HG03175 (cell line): ENCODE results near the gene CRYBG1.

Experiments
- ATAC-seq: cut with Tn5 transposase; IDR thresholded peaks from one replicate; pipeline ENCODE4 v1.9.1; 2021; ENCODE audit warnings: mild to moderate bottlenecking, moderate library complexity; ENCODE audit not compliant: unreplicated experiment

The CRYBG1 gene

DNA sequence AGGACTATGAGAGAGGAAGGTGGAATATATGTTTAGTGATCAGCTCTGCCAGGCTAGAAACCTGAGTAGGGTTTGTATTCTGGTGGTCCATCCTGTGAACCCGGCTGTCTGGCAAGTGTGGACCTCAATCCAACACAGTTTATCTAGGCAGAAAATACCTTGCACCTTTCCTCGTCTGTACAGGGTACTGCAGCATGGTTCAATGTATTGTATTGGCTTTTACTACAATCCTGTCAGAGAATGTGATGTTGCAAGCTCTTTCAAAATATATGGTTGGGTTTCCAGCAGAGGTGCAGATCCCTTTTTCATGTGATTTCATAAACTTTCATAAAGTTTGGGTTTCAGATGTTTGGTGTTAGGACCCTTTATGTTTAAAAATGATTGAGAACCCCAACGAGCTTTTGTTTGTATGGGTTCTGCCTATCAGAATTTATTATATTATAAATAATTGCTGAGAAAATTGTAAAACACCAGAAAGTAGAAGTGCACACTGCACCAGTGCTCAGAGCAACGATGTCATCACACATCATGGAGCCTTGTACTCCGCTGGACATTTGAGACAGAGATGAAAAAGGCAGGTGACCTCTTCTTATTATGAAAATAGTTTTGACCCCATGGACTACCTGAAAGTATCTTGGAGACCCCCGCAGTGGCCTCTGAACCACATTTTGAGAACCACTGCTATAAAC lies 162.2 kb downstream of the CRYBG1 start:
- ATAC-seq = no peak

DNA sequence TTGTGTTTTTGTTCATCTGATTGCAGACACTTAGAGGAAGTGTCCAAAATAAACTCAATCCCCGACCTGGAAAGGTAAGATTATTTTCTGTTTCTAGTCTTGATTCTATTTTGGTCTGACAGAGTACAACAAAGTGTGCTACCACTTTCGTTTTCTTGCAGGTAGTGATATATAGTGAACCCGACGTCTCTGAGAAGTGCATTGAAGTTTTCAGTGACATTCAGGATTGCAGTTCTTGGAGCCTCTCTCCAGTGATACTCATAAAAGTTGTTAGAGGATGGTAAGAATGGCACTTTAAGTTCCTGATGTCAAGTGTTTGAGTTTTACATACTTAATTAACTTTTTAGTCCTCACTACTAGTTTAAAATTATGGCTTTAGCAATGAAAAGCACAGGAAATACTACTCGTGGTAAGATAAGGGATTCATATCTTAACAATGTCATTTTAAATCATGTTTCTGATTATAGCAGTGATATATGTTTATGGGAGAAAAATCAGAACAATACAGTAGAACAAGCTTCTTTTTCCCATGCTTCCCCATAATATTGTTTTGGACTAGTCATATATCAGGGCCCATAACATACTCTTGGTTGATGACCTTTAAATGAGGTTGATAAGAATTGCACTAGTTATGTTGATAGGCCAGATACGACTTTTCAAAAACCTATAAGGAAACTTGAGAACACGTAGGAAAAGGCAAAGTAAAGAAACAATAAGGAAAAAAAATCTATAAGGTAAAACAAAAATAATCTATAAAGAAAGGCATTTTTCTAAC lies 164.8 kb downstream of the CRYBG1 start:
- peak; percentile 44 for ATAC-seq

DNA sequence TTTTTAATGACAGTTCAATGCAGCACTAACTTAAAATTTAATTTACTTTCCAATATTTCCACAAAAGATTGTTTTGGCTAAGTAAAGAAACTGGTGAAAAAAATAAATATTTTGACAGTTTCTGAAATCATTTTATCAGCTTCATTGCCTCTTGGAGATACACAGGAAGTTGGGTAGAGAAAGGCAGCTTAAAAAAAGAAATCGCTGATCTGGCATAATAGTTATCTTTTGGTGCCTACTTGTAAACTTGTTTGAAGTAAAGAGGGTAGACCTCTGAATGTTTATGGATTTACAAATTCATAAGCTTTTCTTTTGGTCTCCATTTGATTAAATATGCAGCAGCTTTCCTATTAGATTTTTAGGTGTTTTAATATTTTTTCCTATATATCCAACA lies 165.4 kb downstream of the CRYBG1 start:
- no peak for ATAC-seq

DNA sequence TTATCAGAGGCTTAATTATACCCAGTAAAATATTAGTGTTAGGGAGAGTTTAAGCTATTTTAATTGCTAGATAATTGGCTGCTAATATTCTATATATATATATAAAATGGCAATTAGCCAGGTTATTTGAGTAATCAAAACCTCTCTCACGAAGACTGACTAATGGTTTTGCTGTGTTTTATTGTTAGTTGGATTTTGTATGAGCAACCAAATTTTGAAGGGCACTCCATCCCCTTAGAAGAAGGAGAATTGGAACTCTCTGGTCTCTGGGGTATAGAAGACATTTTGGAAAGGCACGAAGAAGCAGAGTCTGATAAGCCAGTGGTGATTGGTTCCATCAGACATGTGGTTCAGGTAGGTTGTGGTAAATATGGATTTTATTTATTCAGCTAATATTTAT lies 166.6 kb downstream of the CRYBG1 start:
- ATAC-seq = no peak

DNA sequence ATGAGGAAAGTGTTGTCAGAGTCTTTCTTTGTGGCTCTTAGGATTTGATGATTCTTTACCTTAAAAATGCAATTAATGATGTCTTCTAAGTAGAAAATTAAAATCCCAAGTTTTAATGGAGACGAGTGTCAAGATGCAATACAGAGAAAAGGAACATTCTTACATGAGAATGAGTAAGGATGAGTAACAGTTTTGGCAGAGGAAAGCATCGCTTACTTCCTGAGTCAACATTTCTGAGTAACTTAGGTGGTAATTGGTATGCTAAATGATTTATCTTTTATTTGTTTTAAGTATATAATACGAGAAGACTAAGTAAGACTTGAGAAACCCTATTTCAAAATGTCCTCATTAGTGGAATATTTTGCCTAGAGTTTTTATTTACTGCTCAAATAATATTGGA lies 167.5 kb downstream of the CRYBG1 start:
- no peak for ATAC-seq

DNA sequence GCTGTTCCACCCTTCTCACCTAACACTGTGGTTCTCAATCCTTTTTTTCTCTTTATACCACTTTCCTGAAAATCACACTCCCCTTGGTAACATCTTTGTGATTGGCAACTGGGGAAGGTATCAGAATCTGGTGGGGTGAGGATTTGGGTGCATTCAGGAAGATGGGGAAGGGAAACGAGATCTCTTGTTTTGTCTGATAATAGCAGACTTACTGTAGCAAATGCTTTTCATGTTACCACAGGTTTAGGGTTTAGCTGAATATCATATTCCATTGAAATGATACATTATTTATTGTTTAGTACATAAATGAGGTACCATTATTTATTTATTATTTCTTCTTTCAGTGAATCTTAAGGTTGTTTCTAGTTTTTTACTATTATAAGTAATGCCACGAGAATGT lies 168.0 kb downstream of the CRYBG1 start:
- no peak for ATAC-seq

DNA sequence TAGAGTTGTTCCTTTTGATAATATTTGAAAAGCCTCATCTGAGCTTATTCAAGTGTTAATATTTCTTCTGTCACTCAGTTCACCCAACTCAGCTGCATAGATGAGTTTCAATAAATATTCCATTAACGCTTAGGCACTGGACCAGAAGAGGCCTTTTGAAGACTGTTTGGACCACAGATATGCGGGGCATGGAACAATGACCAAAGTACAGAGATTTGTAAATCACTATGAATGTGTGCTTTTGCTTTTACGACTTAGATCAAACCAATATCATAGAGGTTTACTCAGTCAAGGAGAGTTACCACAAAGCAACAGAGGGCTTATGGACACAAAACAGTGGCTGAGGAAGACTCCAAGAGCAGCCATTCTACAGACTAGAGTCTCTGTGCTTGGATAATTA lies 168.9 kb downstream of the CRYBG1 start:
- ATAC-seq = no peak

DNA sequence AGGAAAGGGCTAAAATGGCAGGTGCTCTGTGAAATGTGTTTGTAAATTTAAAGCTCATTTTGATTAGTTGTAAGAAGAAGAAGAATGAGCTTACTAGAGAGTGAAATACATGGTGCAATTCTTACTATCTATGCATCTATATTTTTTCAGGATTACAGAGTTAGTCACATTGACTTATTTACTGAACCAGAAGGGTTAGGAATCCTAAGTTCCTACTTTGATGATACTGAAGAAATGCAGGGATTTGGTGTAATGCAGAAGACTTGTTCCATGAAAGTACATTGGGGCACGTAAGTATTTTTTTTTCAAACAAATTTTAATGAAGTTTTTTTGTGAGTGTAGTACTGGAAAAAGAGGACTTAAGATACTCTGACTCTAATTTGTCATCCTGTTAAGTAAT lies 169.5 kb downstream of the CRYBG1 start:
- ATAC-seq = no peak

DNA sequence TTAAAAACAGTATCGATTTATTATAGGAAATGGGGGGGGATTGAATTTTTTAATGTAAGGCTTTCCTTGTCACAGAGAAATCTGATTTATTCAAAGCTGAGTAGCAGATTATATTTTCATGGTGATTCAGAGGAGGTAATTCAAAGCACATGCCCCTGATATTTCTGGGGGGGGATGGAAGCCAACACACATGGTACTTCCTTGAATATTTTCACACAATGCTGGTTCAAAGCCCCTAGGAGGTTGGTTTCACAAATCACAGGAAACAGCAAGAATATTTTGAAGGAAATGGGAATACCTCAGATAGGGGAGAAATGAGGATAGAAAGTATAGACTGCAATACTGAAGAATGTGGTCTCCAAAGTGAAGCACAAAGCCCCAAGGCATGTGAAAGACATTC lies 170.0 kb downstream of the CRYBG1 start:
- ATAC-seq = no peak

DNA sequence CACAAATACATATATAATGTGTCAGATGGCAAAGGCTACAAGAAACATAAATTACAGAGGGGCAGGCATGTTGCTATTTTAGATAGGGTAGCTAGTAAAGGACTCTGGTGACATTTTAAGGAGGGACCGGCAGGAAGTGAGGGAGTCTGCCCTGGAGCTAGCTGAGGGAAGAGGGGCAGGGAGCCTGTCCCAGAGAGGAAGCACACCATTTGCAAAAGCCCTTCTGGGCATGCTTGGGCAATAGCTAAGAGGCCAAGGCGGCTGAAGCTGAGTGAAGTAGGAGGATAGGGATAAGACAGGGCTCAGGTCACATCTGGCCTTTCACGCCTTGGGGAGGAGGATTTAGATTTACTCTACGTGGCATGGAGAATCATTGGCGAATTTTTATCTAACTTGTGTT lies 172.5 kb downstream of the CRYBG1 start:
- no peak for ATAC-seq

DNA sequence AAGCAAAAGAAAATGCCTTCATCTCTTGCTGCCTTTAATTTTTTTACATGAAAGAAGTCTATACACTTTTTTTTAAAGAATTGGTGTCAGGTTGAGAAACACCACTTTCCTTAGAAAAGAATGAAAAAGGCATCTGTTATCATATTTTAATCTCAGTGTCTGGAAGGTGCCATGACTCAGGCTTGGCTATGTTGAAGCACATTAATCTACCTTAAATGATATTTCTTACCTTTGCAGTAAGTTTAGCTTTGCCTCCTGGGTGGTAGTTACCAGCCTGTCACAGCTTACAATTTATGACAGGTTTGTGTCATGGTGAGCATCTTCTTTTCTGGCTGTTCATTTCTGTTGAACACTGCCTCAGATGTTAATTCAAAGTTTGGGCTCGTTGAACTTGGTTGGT lies 173.5 kb downstream of the CRYBG1 start:
- ATAC-seq = no peak

DNA sequence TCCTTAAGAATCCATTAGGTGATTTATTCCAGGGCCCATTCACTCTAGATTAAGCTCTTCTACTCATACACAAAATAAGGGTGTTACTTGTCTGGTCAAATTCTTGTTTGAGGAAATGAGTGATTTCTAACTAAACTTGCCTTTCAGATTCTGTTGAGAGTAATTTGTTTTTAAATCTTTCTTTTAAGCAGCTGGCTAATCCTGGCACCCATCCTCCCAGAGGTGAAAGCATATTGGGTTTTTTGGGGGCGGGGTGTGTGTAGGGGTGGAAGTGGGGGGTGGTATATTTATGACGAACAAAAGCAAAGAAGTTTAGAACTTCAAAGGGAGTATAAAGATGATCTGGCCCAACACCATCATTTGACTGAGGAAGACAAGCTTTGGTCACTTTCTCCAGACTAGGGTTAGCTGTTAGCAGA lies 174.1 kb downstream of the CRYBG1 start:
- ATAC-seq = no peak

DNA sequence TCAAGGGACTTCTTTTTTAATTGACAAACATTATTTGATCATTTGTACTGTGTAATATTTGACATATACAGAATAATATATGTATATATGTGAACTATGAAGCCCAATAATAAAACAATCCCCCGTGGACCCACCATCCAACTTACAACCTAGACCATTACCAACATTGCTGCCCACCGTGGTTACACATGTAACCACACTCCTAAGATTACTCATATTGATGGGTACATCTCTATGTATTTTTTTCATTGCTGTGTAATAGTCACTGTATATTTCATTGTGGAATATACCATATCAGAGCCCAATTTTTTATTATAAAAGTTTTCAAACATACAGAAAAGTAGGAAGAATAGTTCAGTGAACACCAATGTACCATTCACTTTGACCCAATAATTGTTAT lies 174.5 kb downstream of the CRYBG1 start:
- no peak for ATAC-seq

DNA sequence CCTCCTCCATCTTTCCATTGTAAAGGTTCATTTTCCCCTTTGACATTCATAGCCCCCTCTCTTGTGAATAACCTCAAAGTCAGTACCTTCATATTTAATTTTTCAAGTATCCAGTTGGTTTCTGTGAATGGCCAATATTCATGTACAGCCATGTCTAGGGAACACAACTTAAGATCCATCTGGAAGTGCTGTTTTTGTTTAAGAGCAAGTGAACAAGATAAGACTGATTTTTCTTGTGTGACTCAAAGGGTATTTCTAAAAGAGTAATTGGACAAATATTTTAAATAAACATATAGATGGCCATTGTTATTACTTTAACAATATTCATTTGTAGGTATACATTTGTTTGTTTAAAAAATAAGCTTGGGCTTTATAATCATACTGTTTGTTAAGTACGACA lies 175.8 kb downstream of the CRYBG1 start:
- no peak for ATAC-seq

DNA sequence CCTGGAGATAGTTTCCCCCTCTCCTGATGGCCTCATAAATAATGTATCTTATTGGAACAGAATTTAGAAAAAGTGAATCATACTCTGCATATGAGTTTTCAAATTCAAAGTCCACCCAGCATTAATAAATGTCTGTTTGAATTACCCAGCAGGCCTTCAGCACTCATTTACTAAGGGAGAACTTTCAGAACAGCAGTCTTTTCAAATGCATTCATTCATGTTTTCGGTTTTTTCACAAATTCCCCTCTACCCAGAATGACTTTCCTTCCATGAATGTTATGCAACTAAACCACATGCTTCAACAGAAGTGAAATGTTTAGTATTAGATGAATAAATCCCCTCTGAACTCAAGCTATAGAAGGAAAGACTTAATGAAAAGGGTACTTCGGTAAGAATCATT lies 176.3 kb downstream of the CRYBG1 start:
- no peak for ATAC-seq

DNA sequence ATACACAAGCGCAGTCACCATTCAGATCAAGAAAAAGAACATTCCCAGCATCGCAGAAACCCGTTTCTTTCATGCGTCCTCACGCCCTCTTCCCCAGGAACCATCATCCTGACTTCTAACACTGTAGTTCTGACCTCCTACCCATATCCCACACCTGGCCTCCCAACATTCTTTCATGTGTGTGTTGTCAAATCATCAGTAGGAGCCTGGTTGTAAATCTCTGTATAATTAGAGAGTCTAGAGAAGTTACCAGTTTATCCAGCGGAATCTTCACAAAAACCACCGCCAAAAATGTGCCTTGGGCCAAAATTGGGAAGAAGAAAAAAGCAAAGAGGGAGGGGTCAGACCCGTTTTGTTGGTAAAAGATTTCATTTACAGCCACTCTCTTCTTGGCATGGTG lies 177.1 kb downstream of the CRYBG1 start:
- no peak for ATAC-seq

DNA sequence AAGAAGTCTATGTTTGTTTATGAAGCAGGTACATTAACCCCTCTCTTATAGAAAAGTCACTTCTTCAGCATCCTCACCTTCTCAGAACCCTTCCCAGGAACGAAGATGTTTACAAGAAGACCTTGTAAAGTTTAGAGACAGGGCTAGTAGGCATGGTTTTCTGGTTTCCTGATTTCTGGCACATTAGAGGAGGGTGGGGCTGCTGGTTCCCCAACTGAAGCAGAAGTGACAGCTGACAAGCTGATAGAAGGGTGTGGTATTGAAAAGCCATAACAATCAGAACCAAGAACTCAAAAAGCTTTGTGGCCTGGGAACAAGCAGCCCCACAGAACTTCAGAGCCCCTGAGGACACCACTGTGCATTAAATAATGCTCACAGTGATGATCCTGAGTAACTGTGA lies 177.6 kb downstream of the CRYBG1 start:
- ATAC-seq = no peak

DNA sequence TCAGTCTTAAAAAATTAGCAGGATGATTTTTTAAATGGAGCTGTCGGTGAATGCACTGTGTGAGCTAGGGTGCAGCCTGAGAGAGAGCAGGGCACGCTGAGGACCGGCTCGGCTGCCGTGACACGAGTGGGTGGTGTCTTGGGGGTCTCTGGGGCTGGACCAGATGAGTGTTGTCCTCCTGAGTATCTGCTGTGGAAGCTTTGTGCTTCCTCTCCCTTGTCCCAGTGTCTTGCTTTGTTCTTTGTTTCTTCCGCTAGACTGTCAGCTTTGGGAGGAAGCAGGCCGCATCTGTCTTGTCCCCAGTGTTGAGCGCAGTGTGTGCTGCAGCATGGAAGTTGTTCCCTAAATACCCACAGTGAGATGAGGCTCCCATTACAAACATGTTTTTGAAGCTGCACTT lies 179.4 kb downstream of the CRYBG1 start:
- ATAC-seq = no peak

DNA sequence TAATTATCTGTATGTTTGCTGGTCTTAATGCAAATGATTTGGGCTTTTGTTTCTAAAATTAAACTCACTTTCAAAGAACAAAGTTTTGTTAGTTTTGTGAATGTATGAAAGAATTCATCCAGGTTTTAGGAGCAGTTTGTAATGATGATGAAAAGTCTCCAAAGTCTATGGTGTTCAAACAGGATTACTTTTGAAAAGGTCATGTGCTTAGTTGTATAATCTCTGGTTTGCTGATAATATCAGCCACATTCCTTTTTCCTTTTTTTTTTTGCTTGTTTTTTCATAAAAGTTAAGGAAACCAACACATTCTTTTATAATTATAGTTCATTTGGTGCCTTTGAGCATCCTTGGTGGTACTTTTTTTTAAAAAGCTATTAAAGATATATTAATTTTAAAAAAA lies 179.9 kb downstream of the CRYBG1 start:
- ATAC-seq = no peak

DNA sequence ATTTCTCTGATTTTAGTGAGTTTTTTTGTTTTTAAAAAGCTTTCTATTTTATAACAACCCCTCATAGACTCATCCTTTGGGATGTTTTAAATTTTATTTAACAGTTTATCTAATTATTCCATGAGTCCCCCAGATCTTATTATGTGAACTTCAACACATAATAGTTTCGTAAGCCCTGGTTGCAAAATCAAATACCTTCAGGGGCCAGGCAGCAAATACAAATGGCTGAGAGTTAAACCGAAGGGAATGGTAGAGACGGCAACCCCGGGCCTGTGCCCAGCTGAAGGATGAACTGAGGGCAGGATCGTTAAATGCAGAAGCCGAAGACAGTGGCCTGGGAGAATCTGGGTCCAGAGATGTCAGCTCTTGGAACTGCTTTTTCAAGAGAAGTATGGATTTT lies 180.4 kb downstream of the CRYBG1 start:
- ATAC-seq = no peak

DNA sequence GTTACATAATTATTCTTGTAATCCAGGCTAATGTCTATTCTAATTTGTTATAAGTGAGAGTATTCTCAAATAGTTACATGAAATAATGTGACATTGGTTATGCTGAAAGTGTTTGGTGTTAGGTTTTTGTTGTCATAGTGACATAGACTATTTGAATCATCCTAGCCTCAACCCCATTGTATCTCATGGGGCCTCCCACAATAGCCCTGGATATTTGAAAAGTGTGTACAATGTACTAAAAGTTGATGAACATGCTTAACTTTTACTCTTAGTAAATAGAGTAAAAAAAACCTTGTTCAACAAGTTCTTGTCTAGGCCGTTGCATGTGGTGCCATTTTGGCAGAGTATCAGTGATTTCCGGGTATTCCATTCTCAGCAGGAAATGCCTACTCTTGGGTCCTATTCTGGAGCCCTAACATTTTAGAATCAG lies 185.8 kb downstream of the CRYBG1 start:
- no peak for ATAC-seq

DNA sequence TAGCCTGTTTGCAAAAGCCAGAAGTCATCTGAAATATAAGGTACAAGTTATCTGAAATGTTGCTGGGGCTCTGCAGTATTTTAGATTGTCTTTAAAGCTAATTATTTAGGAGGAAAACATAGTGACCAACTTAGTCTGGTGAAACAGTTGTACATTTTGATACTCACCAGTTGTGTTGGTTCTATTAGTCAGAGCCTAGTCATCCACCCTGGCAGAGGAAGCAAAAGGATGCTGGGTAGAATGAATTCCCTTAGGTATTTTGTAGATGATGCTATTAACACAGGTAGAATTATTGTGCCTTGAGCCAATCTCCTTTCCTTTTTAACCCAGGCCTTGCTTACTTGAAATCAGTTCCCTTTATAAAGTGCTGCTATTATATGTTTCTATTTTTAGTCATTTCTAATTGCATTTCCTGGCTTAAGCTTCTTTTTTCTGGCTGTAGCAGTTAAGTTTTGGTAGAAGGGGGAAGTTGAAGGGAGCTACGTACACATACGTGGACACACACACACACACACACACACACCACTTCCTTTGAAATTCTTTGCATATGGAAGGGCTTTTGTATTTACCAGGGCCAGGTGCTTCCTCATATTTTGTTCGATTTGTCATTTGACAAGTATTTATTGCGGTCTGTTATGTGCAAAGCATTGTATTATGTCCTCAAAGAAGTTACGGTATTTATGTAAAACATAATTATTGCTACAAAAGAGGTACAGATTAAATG lies 186.3 kb downstream of the CRYBG1 start:
- no peak for ATAC-seq
